ENCODE results near the gene MKLN1. TPM values are rescaled to one million over a fixed set of nuclear protein-coding genes. Genes with fewer than 3 reads are reported as not detected.

Gene MKLN1
- total and polyA plus RNA-seq, 2 of the 13 experiments (the other 11 are each of a cell fraction or from before 2014, with no cell fraction given): 33.6 to 43.5 TPM

DNA sequence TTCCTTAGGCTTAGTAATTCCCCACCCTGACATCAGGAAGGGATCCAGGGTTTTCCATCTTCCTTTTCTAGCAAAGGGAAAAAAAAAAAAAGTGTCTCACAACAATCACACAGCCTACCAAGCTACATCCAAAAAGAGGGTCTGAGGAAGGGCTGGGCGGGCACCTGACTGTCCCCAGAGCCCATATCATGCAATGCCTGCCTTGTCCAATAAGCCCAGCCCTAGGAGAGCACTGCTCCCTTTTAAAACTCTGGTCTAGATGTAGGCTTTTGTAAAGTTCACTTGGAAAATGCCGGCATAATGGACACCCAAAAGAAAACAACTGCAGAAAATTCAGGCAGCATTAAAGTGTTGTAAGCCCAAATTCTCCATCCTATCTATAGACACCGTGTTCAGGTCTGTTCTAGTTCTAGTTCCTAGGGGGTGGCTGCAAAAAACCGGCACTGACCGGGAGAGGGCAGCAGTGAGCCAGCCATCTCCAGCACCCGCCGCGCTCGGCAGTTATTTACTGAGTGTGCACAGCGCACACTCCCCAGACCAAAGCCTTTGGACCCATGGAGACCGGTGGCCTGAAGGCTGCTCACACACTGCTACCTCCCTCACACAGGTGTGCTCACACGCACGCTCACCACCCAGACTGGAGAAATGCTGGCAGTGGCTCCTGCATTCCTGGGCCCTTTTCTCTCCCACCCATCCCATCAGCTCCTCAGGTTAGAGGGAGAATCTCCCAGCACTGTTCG is 180.1 kb downstream of the MKLN1 start (continued):
- TF ChIP-seq, protein P1, sequence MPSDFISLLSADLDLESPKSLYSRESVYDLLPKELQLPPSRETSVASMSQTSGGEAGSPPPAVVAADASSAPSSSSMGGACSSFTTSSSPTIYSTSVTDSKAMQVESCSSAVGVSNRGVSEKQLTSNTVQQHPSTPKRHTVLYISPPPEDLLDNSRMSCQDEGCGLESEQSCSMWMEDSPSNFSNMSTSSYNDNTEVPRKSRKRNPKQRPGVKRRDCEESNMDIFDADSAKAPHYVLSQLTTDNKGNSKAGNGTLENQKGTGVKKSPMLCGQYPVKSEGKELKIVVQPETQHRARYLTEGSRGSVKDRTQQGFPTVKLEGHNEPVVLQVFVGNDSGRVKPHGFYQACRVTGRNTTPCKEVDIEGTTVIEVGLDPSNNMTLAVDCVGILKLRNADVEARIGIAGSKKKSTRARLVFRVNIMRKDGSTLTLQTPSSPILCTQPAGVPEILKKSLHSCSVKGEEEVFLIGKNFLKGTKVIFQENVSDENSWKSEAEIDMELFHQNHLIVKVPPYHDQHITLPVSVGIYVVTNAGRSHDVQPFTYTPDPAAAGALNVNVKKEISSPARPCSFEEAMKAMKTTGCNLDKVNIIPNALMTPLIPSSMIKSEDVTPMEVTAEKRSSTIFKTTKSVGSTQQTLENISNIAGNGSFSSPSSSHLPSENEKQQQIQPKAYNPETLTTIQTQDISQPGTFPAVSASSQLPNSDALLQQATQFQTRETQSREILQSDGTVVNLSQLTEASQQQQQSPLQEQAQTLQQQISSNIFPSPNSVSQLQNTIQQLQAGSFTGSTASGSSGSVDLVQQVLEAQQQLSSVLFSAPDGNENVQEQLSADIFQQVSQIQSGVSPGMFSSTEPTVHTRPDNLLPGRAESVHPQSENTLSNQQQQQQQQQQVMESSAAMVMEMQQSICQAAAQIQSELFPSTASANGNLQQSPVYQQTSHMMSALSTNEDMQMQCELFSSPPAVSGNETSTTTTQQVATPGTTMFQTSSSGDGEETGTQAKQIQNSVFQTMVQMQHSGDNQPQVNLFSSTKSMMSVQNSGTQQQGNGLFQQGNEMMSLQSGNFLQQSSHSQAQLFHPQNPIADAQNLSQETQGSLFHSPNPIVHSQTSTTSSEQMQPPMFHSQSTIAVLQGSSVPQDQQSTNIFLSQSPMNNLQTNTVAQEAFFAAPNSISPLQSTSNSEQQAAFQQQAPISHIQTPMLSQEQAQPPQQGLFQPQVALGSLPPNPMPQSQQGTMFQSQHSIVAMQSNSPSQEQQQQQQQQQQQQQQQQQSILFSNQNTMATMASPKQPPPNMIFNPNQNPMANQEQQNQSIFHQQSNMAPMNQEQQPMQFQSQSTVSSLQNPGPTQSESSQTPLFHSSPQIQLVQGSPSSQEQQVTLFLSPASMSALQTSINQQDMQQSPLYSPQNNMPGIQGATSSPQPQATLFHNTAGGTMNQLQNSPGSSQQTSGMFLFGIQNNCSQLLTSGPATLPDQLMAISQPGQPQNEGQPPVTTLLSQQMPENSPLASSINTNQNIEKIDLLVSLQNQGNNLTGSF (CRISPR knock-in tag; IDR thresholded peaks at IDR 0.05): no peak
- TF ChIP-seq HNF4A (CRISPR knock-in tag; IDR thresholded peaks at IDR 0.05) (peak; percentile 64), MXI1 (IDR thresholded peaks at IDR 0.05; ENCODE audit: borderline replicate concordance, low read depth, low read length) (no peak), ZBTB7A (CRISPR knock-in tag; IDR thresholded peaks at IDR 0.05) (no peak), EP300 (IDR thresholded peaks at IDR 0.05; ENCODE audit: low read depth in 2 of 2, low read length in 2 of 2) (no peak), EP300 (CRISPR knock-in tag; IDR thresholded peaks at IDR 0.05; ENCODE audit: borderline replicate concordance) (no peak), GZF1 (CRISPR knock-in tag; IDR thresholded peaks at IDR 0.05) (no peak), STAG1 (CRISPR knock-in tag; IDR thresholded peaks at IDR 0.05) (peak; percentile 78), FOXA3 (CRISPR knock-in tag; IDR thresholded peaks at IDR 0.05) (peak; percentile 75), THAP11 (CRISPR knock-in tag; IDR thresholded peaks at IDR 0.05) (no peak), ZNF878 (CRISPR knock-in tag; IDR thresholded peaks at IDR 0.05) (no peak), SRY (CRISPR knock-in tag; IDR thresholded peaks at IDR 0.05) (no peak), POLR2A (IDR thresholded peaks at IDR 0.05; ENCODE audit: insufficient read depth in 1 of 2, low read depth in 2 of 2, low read length in 2 of 2) (no peak), ZNF556 (CRISPR knock-in tag; IDR thresholded peaks at IDR 0.05; ENCODE audit: borderline replicate concordance) (peak; percentile 52; the same call in 1 of the 2 replicates), ZNF724P (CRISPR knock-in tag; IDR thresholded peaks at IDR 0.05; ENCODE audit: borderline replicate concordance) (no peak), PRPF4 (IDR thresholded peaks at IDR 0.05; ENCODE audit: low read depth, low read length, poor library complexity, severe bottlenecking) (no peak), RXRB (CRISPR knock-in tag; IDR thresholded peaks at IDR 0.05; ENCODE audit: borderline replicate concordance) (0 out of 2 replicates have a peak, but pooled peaks have one; percentile 25), FOXK1 (CRISPR knock-in tag; IDR thresholded peaks at IDR 0.05; ENCODE audit: borderline replicate concordance, low read depth) (0 out of 2 replicates have a peak, but pooled peaks have one; percentile 41), XBP1 (CRISPR knock-in tag; IDR thresholded peaks at IDR 0.05) (no peak), ZNF382 (CRISPR knock-in tag; IDR thresholded peaks at IDR 0.05; ENCODE audit: borderline replicate concordance) (no peak), ZMYM4 (CRISPR knock-in tag; IDR thresholded peaks at IDR 0.05) (peak; percentile 40; the same call in 1 of the 2 replicates), MEIS2 (CRISPR knock-in tag; IDR thresholded peaks at IDR 0.05) (no peak), SMARCE1 (IDR thresholded peaks at IDR 0.05; ENCODE audit: borderline replicate concordance) (no peak)
- TF ChIP-seq, protein P2, sequence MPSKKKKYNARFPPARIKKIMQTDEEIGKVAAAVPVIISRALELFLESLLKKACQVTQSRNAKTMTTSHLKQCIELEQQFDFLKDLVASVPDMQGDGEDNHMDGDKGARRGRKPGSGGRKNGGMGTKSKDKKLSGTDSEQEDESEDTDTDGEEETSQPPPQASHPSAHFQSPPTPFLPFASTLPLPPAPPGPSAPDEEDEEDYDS (CRISPR knock-in tag; IDR thresholded peaks at IDR 0.05): 0 out of 2 replicates have a peak, but pooled peaks have one; percentile 33
- TF ChIP-seq, protein P3, sequence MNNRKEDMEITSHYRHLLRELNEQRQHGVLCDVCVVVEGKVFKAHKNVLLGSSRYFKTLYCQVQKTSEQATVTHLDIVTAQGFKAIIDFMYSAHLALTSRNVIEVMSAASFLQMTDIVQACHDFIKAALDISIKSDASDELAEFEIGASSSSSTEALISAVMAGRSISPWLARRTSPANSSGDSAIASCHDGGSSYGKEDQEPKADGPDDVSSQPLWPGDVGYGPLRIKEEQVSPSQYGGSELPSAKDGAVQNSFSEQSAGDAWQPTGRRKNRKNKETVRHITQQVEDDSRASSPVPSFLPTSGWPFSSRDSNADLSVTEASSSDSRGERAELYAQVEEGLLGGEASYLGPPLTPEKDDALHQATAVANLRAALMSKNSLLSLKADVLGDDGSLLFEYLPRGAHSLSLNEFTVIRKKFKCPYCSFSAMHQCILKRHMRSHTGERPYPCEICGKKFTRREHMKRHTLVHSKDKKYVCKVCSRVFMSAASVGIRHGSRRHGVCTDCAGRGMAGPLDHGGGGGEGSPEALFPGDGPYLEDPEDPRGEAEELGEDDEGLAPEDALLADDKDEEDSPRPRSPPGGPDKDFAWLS (CRISPR knock-in tag; IDR thresholded peaks at IDR 0.05; ENCODE audit: borderline replicate concordance): no peak

Measured in HepG2 (cell line).